ENCODE results near the gene FRMD5. TPM values are rescaled to one million over a fixed set of nuclear protein-coding genes. Genes with fewer than 3 reads are reported as not detected.
A peak's percentile ranks its signal among the peaks of the same experiment; 100 is the strongest.

FRMD5 gene
- polyA plus RNA-seq, 1 donor (not counting 4 experiments of a cell fraction or from before 2014, with no cell fraction given): 7.3 TPM

DNA sequence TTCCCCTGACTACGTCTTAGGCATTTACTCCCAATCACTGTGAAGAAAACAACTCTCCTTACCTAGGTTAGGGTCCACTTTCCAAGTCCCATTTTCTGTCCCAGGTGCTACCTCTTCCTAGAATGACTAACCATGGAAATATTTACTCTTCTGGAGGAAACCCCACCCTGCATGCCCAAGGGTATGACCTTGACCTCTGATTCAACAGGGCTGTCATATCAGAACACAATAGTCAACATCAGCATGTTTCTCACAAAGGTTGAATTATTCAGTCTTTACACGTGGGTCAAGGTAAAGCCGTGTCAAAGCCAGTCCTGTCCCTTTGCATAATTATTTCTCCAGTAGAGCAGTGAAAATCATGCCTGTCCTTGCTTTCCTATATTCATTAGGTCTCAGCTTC is 4.3 kb upstream of the FRMD5 start:
- Histone ChIP-seq H3K36me3 (ENCODE audit: control insufficient read depth in 2 of 2, extremely low read depth in 1 of 2, insufficient read depth in 2 of 2, low read length in 2 of 2) (no peaks in the 10 kb centered on the region), H3K27me3 (ENCODE audit: control insufficient read depth, extremely low read depth, insufficient read depth, low read length) (no peaks in the 10 kb centered on the region), H3K4me1 (ENCODE audit: control insufficient read depth, extremely low read depth, insufficient read depth, low read length) (peaks cover 14% of the 10 kb centered on the region), H3K4me3 (ENCODE audit: control insufficient read depth in 2 of 3, extremely low read depth in 1 of 3, insufficient read depth in 2 of 3, low read depth in 1 of 3, low read length in 3 of 3) (no peak overlapping the region), H3K9me1 (ENCODE audit: control insufficient read depth, extremely low read depth, insufficient read depth, low read length) (no peaks in the 10 kb centered on the region), H2AFZ (ENCODE audit: control insufficient read depth, low read length) (no peak overlapping the region), H3K9ac (ENCODE audit: control insufficient read depth, extremely low read depth, insufficient read depth, low read length) (no peak overlapping the region), H3K79me2 (ENCODE audit: control insufficient read depth, insufficient read depth, low read length) (no peaks in the 10 kb centered on the region), H3K4me2 (ENCODE audit: control insufficient read depth, extremely low read depth, insufficient read depth, low read depth, low read length) (no peak overlapping the region), H3K27ac (ENCODE audit: control insufficient read depth, insufficient read depth, low read length) (no peak overlapping the region), H3K9me3 (ENCODE audit: control insufficient read depth, low read depth, low read length) (no peaks in the 10 kb centered on the region), H4K20me1 (ENCODE audit: control insufficient read depth, extremely low read depth, insufficient read depth, low read length) (no peaks in the 10 kb centered on the region)
- no peak for DNase-seq (ENCODE audit: low read depth, low spot score)
- no peak for TF ChIP-seq EZH2 (IDR thresholded peaks at IDR 0.05; ENCODE audit: low read length)
- TF ChIP-seq, protein P1, sequence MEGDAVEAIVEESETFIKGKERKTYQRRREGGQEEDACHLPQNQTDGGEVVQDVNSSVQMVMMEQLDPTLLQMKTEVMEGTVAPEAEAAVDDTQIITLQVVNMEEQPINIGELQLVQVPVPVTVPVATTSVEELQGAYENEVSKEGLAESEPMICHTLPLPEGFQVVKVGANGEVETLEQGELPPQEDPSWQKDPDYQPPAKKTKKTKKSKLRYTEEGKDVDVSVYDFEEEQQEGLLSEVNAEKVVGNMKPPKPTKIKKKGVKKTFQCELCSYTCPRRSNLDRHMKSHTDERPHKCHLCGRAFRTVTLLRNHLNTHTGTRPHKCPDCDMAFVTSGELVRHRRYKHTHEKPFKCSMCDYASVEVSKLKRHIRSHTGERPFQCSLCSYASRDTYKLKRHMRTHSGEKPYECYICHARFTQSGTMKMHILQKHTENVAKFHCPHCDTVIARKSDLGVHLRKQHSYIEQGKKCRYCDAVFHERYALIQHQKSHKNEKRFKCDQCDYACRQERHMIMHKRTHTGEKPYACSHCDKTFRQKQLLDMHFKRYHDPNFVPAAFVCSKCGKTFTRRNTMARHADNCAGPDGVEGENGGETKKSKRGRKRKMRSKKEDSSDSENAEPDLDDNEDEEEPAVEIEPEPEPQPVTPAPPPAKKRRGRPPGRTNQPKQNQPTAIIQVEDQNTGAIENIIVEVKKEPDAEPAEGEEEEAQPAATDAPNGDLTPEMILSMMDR (optimal IDR thresholded peaks at IDR 0.05 in 1 of 3, IDR thresholded peaks at IDR 0.05 in 1 of 3, conservative IDR thresholded peaks at IDR 0.05 in 1 of 3; ENCODE audit: extremely low read depth in 1 of 3, insufficient read depth in 2 of 3, low read length in 3 of 3): no peak
- dilution Hi-C loops (cut with MboI; ENCODE audit: extremely low pct_ligation_motif_present, low sequenced_read_pairs): no loop called here
- no peak for FAIRE-seq

DNA sequence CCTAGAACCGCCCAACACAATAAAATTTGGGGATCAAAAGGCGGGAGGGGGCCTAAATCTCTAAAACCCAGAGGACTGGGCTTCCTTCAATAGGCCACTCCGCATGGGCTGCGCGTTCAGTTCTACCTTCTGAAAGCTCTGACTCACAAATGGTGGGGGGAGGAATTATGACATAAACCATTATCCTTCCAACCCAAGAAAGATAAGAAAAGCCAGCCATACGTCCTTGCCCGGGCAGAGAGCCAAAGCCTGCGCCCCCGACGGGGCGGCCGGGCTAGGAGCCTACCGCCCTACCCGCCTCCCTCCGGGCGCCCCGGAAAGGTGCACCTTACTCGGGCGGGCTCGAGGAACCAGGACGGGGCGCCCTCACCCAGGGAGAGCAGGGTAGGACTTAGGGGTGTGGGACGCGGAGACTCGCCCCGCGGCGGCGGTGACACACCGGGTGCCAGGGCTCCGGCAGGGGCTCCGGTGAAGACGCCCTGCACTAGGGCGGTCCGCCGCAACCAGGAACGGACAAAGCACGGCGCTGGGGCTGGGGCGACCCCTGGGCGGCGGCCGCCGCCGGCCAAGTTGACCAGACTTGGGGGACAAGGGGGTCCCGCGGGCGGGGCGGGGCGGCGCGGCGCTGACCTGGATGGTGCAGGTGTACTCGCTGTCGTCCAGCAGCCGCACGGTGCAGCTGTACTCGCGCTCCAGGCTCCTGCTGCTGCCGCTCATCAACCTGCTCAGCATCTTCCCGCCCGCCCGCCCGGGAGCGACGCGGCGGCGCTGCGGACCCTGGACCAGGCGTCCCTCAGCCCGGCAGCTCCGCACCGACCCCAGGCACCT is 534 bp downstream of the FRMD5 start:
- no peak for TF ChIP-seq EZH2 (IDR thresholded peaks at IDR 0.05; ENCODE audit: low read length)
- TF ChIP-seq, protein P1 (optimal IDR thresholded peaks at IDR 0.05 in 1 of 3, IDR thresholded peaks at IDR 0.05 in 1 of 3, conservative IDR thresholded peaks at IDR 0.05 in 1 of 3; ENCODE audit: extremely low read depth in 1 of 3, insufficient read depth in 2 of 3, low read length in 3 of 3): peak in 2 of 3 experiments; percentile 18 to 34
- Histone ChIP-seq H3K4me2 (ENCODE audit: control insufficient read depth, extremely low read depth, insufficient read depth, low read depth, low read length) (peak overlapping the region; percentile 94), H3K4me3 (ENCODE audit: control insufficient read depth in 2 of 3, extremely low read depth in 1 of 3, insufficient read depth in 2 of 3, low read depth in 1 of 3, low read length in 3 of 3) (peak overlapping the region; percentile 77 to 86 (median 82)), H3K9me3 (ENCODE audit: control insufficient read depth, low read depth, low read length) (no peaks in the 10 kb centered on the region), H3K79me2 (ENCODE audit: control insufficient read depth, insufficient read depth, low read length) (peaks cover 44% of the 10 kb centered on the region), H3K36me3 (ENCODE audit: control insufficient read depth in 2 of 2, extremely low read depth in 1 of 2, insufficient read depth in 2 of 2, low read length in 2 of 2) (no peaks in the 10 kb centered on the region), H2AFZ (ENCODE audit: control insufficient read depth, low read length) (peak overlapping the region; percentile 85), H3K4me1 (ENCODE audit: control insufficient read depth, extremely low read depth, insufficient read depth, low read length) (peaks cover 28% of the 10 kb centered on the region), H3K9ac (ENCODE audit: control insufficient read depth, extremely low read depth, insufficient read depth, low read length) (peak overlapping the region; percentile 83), H4K20me1 (ENCODE audit: control insufficient read depth, extremely low read depth, insufficient read depth, low read length) (no peaks in the 10 kb centered on the region), H3K27me3 (ENCODE audit: control insufficient read depth, extremely low read depth, insufficient read depth, low read length) (no peaks in the 10 kb centered on the region), H3K27ac (ENCODE audit: control insufficient read depth, insufficient read depth, low read length) (peak overlapping the region; percentile 68), H3K9me1 (ENCODE audit: control insufficient read depth, extremely low read depth, insufficient read depth, low read length) (no peaks in the 10 kb centered on the region)
- no peak for FAIRE-seq
- dilution Hi-C loops (cut with MboI; ENCODE audit: extremely low pct_ligation_motif_present, low sequenced_read_pairs): no loop called here
- no peak for DNase-seq (ENCODE audit: low read depth, low spot score)

Data from keratinocyte (primary cell).